ENCODE data around the gene MYH10. TPM values are rescaled to one million over a fixed set of nuclear protein-coding genes. Genes with fewer than 3 reads are reported as not detected.

MYH10 gene
- total and polyA plus RNA-seq, 2 experiments from 2014 or later: 46.8 to 69.5 TPM

DNA sequence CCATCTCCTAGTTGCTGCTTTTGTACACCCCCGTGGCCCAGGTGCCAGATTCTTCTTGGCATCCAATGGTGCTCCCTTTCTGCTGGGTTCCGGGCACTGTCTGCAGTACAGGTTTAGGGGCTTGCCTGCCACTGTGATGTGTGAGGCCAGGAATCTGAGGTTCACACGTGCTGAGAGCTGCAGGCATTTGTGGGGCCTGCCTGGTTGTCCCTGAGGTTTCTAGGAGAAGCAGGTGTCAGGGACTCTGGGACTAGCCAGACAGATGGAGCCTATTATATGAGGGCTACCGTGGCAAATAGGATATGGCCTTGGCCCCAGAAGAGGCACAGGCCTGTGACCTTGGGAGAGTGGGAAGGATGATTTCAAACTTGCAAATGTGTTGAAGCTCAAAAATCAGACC is 165.6 kb downstream of the MYH10 start:
- no peaks in the 10 kb centered on the region for H3K27me3 ChIP-seq (replicated peaks; ENCODE audit: insufficient read depth)
- H3K4me2 ChIP-seq (ENCODE audit: unreplicated experiment): no peak overlapping the region
- H3K36me3 ChIP-seq (ENCODE audit: low read depth): peaks cover 60% of the 10 kb centered on the region
- peaks cover 3% of the 10 kb centered on the region for H4K20me1 ChIP-seq (ENCODE audit: insufficient read depth)
- H3K79me2 ChIP-seq (ENCODE audit: insufficient read depth): peaks cover 93% of the 10 kb centered on the region
- no peak for DNase-seq
- H3K4me3 ChIP-seq: no peak overlapping the region
- no peak overlapping the region for H2AFZ ChIP-seq
- WGBS, 2 experiments (ENCODE audit: low coverage in 1 of 2, low lambda C conversion rate in 2 of 2, missing lambda C conversion rate in 2 of 2): 38 to 45% methylated on average over 4 of the region's 4 CpGs
- no peaks in the 10 kb centered on the region for H3K9me2 ChIP-seq (ENCODE audit: insufficient read depth)
- H3F3A ChIP-seq (ENCODE audit: insufficient read depth): peaks cover 38% of the 10 kb centered on the region
- no peak overlapping the region for H3K27ac ChIP-seq
- TF ChIP-seq EZH2 (IDR thresholded peaks at IDR 0.05; ENCODE audit: insufficient read depth, poor library complexity, severe bottlenecking) (no peak), EZH2phosphoT487 (IDR thresholded peaks at IDR 0.05; ENCODE audit: insufficient read depth, low read depth) (no peak)
- no peak overlapping the region for H3K9ac ChIP-seq
- H3K9me3 ChIP-seq (ENCODE audit: low read depth): no peaks in the 10 kb centered on the region
- H3K4me1 ChIP-seq (ENCODE audit: insufficient read depth): peaks cover 39% of the 10 kb centered on the region
- in situ Hi-C loops (cut with MboI): no loop called here

DNA sequence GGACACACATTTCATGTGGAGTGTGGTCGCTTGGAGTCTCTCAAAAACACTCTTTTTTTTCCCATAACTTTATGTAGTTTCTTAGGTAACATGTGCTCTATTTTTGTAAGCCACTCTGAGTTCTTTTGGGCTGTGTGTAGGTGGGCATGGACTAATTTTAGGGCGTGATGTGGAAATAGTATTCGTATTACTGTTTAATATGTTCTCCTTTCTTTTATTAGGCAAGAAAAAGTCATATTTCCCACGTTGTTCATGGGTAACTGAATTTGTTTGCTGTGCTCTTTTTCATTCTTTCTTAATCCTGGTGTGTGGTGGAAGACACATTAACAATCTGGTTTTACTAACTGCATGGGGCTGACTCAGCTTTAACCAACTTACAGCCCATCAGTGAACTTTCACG is 167.4 kb downstream of the MYH10 start:
- H3K4me3 ChIP-seq: 0 out of 2 replicates have a peak overlapping the region, but pooled peaks have one; percentile 10
- TF ChIP-seq EZH2phosphoT487 (IDR thresholded peaks at IDR 0.05; ENCODE audit: insufficient read depth, low read depth) (no peak), EZH2 (IDR thresholded peaks at IDR 0.05; ENCODE audit: insufficient read depth, poor library complexity, severe bottlenecking) (no peak)
- WGBS, 2 experiments (ENCODE audit: low coverage in 1 of 2, low lambda C conversion rate in 2 of 2, missing lambda C conversion rate in 2 of 2): 3 to 4% methylated on average over 5 of the region's 5 CpGs
- H3K9me2 ChIP-seq (ENCODE audit: insufficient read depth): no peaks in the 10 kb centered on the region
- H3K27me3 ChIP-seq (replicated peaks; ENCODE audit: insufficient read depth): no peaks in the 10 kb centered on the region
- peak; percentile 93 for DNase-seq
- peaks cover 93% of the 10 kb centered on the region for H3K79me2 ChIP-seq (ENCODE audit: insufficient read depth)
- no peaks in the 10 kb centered on the region for H3K9me3 ChIP-seq (ENCODE audit: low read depth)
- H4K20me1 ChIP-seq (ENCODE audit: insufficient read depth): peaks cover 3% of the 10 kb centered on the region
- peak overlapping the region; percentile 36 for H3K4me2 ChIP-seq (ENCODE audit: unreplicated experiment)
- no peak overlapping the region for H2AFZ ChIP-seq
- peak overlapping the region; percentile 79 for H3K9ac ChIP-seq
- peaks cover 57% of the 10 kb centered on the region for H3F3A ChIP-seq (ENCODE audit: insufficient read depth)
- peaks cover 39% of the 10 kb centered on the region for H3K4me1 ChIP-seq (ENCODE audit: insufficient read depth)
- in situ Hi-C loops (cut with MboI): no loop called here
- H3K36me3 ChIP-seq (ENCODE audit: low read depth): peaks cover 64% of the 10 kb centered on the region
- H3K27ac ChIP-seq: peak overlapping the region; percentile 95

- in situ Hi-C loops (cut with MboI): no loop called here
- Histone ChIP-seq H2AFZ (no peak overlapping the region), H3K4me3 (no peak overlapping the region), H4K20me1 (ENCODE audit: insufficient read depth) (peaks cover 3% of the 10 kb centered on the region), H3K9me3 (ENCODE audit: low read depth) (no peaks in the 10 kb centered on the region), H3K9ac (peak overlapping the region; percentile 79), H3K36me3 (ENCODE audit: low read depth) (peaks cover 63% of the 10 kb centered on the region), H3K4me2 (ENCODE audit: unreplicated experiment) (peak overlapping the region; percentile 21), H3K27ac (peak overlapping the region; percentile 95), H3K27me3 (replicated peaks; ENCODE audit: insufficient read depth) (no peaks in the 10 kb centered on the region), H3K9me2 (ENCODE audit: insufficient read depth) (no peaks in the 10 kb centered on the region), H3K4me1 (ENCODE audit: insufficient read depth) (peaks cover 39% of the 10 kb centered on the region), H3F3A (ENCODE audit: insufficient read depth) (peaks cover 57% of the 10 kb centered on the region), H3K79me2 (ENCODE audit: insufficient read depth) (peaks cover 93% of the 10 kb centered on the region)
- TF ChIP-seq EZH2 (IDR thresholded peaks at IDR 0.05; ENCODE audit: insufficient read depth, poor library complexity, severe bottlenecking) (no peak), EZH2phosphoT487 (IDR thresholded peaks at IDR 0.05; ENCODE audit: insufficient read depth, low read depth) (no peak)
- WGBS, 2 experiments (ENCODE audit: low coverage in 1 of 2, low lambda C conversion rate in 2 of 2, missing lambda C conversion rate in 2 of 2): 51 to 52% methylated on average over 5 of the region's 5 CpGs
- DNase-seq: no peak
Measured at GRCh38 chr17:8462564-8462963, 168.0 kb downstream of the MYH10 start.

- Histone ChIP-seq H3K9me3 (ENCODE audit: low read depth) (no peaks in the 10 kb centered on the region), H3F3A (ENCODE audit: insufficient read depth) (peaks cover 57% of the 10 kb centered on the region), H3K4me3 (no peak overlapping the region), H3K79me2 (ENCODE audit: insufficient read depth) (peaks cover 93% of the 10 kb centered on the region), H3K36me3 (ENCODE audit: low read depth) (peaks cover 72% of the 10 kb centered on the region), H2AFZ (no peak overlapping the region), H3K9ac (no peak overlapping the region), H3K4me1 (ENCODE audit: insufficient read depth) (peaks cover 24% of the 10 kb centered on the region), H4K20me1 (ENCODE audit: insufficient read depth) (no peaks in the 10 kb centered on the region; the same call in 1 of the 2 replicates), H3K4me2 (ENCODE audit: unreplicated experiment) (no peak overlapping the region), H3K9me2 (ENCODE audit: insufficient read depth) (no peaks in the 10 kb centered on the region), H3K27me3 (replicated peaks; ENCODE audit: insufficient read depth) (no peaks in the 10 kb centered on the region), H3K27ac (no peak overlapping the region)
- WGBS, 2 experiments (ENCODE audit: low coverage in 1 of 2, low lambda C conversion rate in 2 of 2, missing lambda C conversion rate in 2 of 2): 97 to 99% methylated on average over 3 of the region's 3 CpGs
- TF ChIP-seq EZH2phosphoT487 (IDR thresholded peaks at IDR 0.05; ENCODE audit: insufficient read depth, low read depth) (no peak), EZH2 (IDR thresholded peaks at IDR 0.05; ENCODE audit: insufficient read depth, poor library complexity, severe bottlenecking) (no peak)
- DNase-seq: no peak
- in situ Hi-C loops (cut with MboI): no loop called here
Measured at GRCh38 chr17:8459831-8460230, 170.7 kb downstream of the MYH10 start.

- Histone ChIP-seq H3K9me2 (ENCODE audit: insufficient read depth) (no peaks in the 10 kb centered on the region), H4K20me1 (ENCODE audit: insufficient read depth) (no peaks in the 10 kb centered on the region; the same call in 1 of the 2 replicates)
Measured at GRCh38 chr17:8459107-8459506, 171.4 kb downstream of the MYH10 start.

More at GRCh38 chr17:8459107-8459506, 171.4 kb downstream of the MYH10 start:
- Histone ChIP-seq H3K4me2 (ENCODE audit: unreplicated experiment) (no peak overlapping the region), H3K9ac (no peak overlapping the region), H3F3A (ENCODE audit: insufficient read depth) (peaks cover 57% of the 10 kb centered on the region), H2AFZ (no peak overlapping the region), H3K27ac (no peak overlapping the region), H3K36me3 (ENCODE audit: low read depth) (peaks cover 74% of the 10 kb centered on the region), H3K4me1 (ENCODE audit: insufficient read depth) (peaks cover 17% of the 10 kb centered on the region), H3K27me3 (replicated peaks; ENCODE audit: insufficient read depth) (no peaks in the 10 kb centered on the region), H3K79me2 (ENCODE audit: insufficient read depth) (peaks cover 93% of the 10 kb centered on the region), H3K9me3 (ENCODE audit: low read depth) (no peaks in the 10 kb centered on the region), H3K4me3 (no peak overlapping the region)
- TF ChIP-seq EZH2phosphoT487 (IDR thresholded peaks at IDR 0.05; ENCODE audit: insufficient read depth, low read depth) (no peak), EZH2 (IDR thresholded peaks at IDR 0.05; ENCODE audit: insufficient read depth, poor library complexity, severe bottlenecking) (no peak)
- 71 to 86% methylated on average over 4 of the region's 4 CpGs for WGBS, 2 experiments (ENCODE audit: low coverage in 1 of 2, low lambda C conversion rate in 2 of 2, missing lambda C conversion rate in 2 of 2)
- no peak for DNase-seq
- in situ Hi-C loops (cut with MboI): no loop called here
